Measurements from ENCODE around the gene KCNMA1. TPM values are rescaled to one million over a fixed set of nuclear protein-coding genes. Genes with fewer than 3 reads are reported as not detected.

KCNMA1 gene
- total RNA-seq, 2 donors from 2014 or later = 29.1 to 37.9 TPM

DNA sequence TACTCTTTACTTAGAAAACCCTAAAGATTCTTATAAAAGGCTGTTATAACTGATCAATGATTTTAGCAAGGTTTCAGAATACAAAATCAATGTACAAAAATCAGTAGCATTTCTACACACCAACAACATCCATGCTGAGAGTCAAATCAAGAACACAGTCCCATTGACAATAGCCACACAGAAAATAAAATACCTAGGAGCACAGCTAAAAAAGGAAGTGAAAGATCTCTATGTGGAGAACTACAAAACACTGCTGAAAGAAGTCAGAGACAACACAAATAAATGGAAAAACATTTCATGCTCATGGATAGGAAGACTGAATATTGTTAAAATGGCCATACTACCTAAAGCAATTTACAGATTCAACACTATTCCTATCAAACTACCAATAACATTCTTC, 427.0 kb downstream of the KCNMA1 start:
- Histone ChIP-seq H3K36me3 (no peaks in the 10 kb centered on the region), H3K27me3 (replicated peaks; ENCODE audit: insufficient read depth) (no peaks in the 10 kb centered on the region), H3K9me3 (no peaks in the 10 kb centered on the region), H3K27ac (no peak overlapping the region), H3K4me3 (no peak overlapping the region), H3K4me1 (replicated peaks) (no peaks in the 10 kb centered on the region)
- DNase-seq (ENCODE audit: low spot score) = no peak
- intact Hi-C loops (cut with DNase I) = no loop called here
- no peak for TF ChIP-seq POLR2AphosphoS5 (IDR thresholded peaks at IDR 0.05)
- TF ChIP-seq POLR2A (IDR thresholded peaks at IDR 0.05) = no peak
- TF ChIP-seq, protein P1, sequence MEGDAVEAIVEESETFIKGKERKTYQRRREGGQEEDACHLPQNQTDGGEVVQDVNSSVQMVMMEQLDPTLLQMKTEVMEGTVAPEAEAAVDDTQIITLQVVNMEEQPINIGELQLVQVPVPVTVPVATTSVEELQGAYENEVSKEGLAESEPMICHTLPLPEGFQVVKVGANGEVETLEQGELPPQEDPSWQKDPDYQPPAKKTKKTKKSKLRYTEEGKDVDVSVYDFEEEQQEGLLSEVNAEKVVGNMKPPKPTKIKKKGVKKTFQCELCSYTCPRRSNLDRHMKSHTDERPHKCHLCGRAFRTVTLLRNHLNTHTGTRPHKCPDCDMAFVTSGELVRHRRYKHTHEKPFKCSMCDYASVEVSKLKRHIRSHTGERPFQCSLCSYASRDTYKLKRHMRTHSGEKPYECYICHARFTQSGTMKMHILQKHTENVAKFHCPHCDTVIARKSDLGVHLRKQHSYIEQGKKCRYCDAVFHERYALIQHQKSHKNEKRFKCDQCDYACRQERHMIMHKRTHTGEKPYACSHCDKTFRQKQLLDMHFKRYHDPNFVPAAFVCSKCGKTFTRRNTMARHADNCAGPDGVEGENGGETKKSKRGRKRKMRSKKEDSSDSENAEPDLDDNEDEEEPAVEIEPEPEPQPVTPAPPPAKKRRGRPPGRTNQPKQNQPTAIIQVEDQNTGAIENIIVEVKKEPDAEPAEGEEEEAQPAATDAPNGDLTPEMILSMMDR (IDR thresholded peaks at IDR 0.05) = no peak

DNA sequence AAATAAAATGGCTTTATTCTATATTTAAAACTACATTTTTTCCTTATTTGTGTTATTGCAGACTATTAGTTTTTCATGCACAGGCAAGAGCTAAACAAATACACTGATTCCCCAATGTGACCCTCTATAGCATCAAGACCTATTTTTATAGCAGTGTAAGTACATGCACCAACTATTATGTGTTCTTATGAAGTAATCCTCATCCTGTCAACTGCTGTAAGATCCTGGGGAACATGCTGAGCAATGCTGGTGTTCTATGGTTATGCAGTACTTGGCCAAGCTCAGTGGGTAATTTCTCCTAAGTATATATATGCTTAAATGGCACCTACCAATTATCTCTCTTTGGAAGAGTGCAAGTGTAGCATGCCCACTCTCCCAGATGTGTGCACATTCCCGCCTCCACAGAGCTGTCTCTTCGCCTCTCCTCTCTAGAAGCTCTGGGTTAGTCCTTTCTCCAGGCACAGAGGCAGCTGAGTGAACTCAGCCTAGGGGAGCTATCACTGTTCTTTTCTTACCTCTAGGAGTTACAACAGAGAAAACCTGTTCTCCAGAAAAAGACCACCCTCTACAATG, 428.8 kb downstream of the KCNMA1 start:
- TF ChIP-seq, protein P1 (IDR thresholded peaks at IDR 0.05) = no peak
- TF ChIP-seq POLR2A (IDR thresholded peaks at IDR 0.05) (no peak), POLR2AphosphoS5 (IDR thresholded peaks at IDR 0.05) (no peak)
- Histone ChIP-seq H3K4me1 (replicated peaks) (no peaks in the 10 kb centered on the region), H3K27me3 (replicated peaks; ENCODE audit: insufficient read depth) (no peaks in the 10 kb centered on the region), H3K27ac (no peak overlapping the region), H3K36me3 (no peaks in the 10 kb centered on the region), H3K4me3 (no peak overlapping the region), H3K9me3 (no peaks in the 10 kb centered on the region)
- no peak for DNase-seq (ENCODE audit: low spot score)
- intact Hi-C loops (cut with DNase I) = loop anchor here (5.0 kb wide), 1 partner anchor 34 kb away; no protein-coding TSS in a partner anchor
- WGBS = 100% methylated on average over 2 of the region's 2 CpGs

DNA sequence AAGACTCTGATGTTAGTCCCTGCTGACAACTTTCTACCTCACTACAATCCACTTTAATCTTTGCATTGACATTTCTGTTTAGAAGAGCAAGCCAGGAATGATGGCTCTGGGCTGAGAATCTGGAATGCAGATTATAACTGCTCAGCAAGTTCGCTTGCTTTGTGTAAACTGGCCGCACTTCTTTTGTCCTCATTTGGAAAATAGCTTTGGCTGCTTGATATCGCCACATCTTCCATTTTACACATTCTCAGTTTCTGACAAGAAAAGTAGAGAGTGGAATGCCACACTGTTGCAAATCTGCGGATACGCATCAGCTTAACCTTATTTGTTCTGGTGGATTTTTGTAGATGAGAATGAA, 429.8 kb downstream of the KCNMA1 start:
- Histone ChIP-seq H3K27me3 (replicated peaks; ENCODE audit: insufficient read depth) (no peaks in the 10 kb centered on the region), H3K4me3 (no peak overlapping the region), H3K9me3 (no peaks in the 10 kb centered on the region), H3K4me1 (replicated peaks) (no peaks in the 10 kb centered on the region), H3K36me3 (no peaks in the 10 kb centered on the region), H3K27ac (no peak overlapping the region)
- DNase-seq (ENCODE audit: low spot score) = no peak
- TF ChIP-seq, protein P1 (IDR thresholded peaks at IDR 0.05) = no peak
- TF ChIP-seq POLR2AphosphoS5 (IDR thresholded peaks at IDR 0.05) (no peak), POLR2A (IDR thresholded peaks at IDR 0.05) (no peak)
- intact Hi-C loops (cut with DNase I) = loop anchor here (5.0 kb wide), 1 partner anchor 34 kb away; no protein-coding TSS in a partner anchor
- WGBS = 49% methylated on average over 5 of the region's 5 CpGs

DNA sequence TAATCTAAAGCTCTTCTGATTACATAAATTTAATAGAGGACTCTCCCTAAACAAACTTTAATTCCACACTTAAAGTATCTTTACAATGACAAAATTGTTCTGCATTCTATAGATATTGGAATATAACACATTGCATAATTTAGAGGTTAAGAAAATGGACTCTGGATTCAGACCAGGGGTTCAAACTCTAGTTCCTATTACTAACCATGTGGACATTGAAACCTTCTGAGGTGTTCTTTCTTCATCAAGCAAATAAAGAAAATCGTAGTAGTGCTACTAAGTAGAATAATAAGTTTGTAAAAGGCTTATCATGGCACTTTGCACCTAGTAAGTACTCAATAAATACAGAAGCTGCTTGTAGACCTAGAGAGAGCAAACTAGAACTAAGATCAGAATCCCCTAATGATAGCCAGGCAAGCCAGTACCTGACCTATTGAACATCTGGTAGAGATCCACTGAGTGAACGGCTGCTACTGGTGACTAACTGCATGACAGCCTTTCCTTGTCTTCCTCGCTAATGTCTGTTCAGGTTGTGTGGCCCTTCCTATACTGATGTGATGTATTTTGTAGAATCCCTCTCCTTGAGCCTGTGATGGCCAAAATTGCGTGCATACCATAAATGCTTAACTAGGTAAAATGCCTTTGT, 430.3 kb downstream of the KCNMA1 start:
- no peaks in the 10 kb centered on the region for H3K36me3 ChIP-seq
- intact Hi-C loops (cut with DNase I) = loop anchor here (5.0 kb wide), 1 partner anchor 35 kb away; no protein-coding TSS in a partner anchor
- no peak overlapping the region for H3K4me3 ChIP-seq
- TF ChIP-seq, protein P1 (IDR thresholded peaks at IDR 0.05) = no peak
- TF ChIP-seq POLR2AphosphoS5 (IDR thresholded peaks at IDR 0.05) (no peak), POLR2A (IDR thresholded peaks at IDR 0.05) (no peak)
- 68% methylated on average over 4 of the region's 4 CpGs for WGBS
- no peaks in the 10 kb centered on the region for H3K4me1 ChIP-seq (replicated peaks)
- H3K27ac ChIP-seq = no peak overlapping the region
- DNase-seq (ENCODE audit: low spot score) = no peak
- no peaks in the 10 kb centered on the region for H3K9me3 ChIP-seq
- H3K27me3 ChIP-seq (replicated peaks; ENCODE audit: insufficient read depth) = no peaks in the 10 kb centered on the region

DNA sequence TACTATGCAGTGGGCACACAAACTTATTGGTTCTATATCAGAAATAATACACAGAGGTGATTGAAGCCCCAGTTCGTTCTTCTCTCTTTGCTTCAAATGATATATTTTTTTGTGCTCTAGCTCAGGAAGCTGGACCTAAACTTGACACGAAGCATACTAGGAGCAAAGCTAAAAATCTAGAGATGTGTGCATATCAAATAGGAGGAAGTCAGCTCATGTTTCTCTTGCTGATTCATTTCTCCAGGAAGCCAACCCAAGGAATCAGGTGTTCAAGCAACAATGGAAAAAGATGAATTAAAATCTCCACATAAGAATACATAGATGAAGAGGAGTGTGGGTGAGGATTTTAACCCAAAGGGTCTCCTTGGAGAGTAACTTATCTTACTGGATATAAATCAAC, 432.5 kb downstream of the KCNMA1 start:
- no peak for DNase-seq (ENCODE audit: low spot score)
- H3K4me3 ChIP-seq = no peak overlapping the region
- H3K27ac ChIP-seq = no peak overlapping the region
- peaks cover 8% of the 10 kb centered on the region for H3K4me1 ChIP-seq (replicated peaks)
- no peaks in the 10 kb centered on the region for H3K9me3 ChIP-seq
- H3K27me3 ChIP-seq (replicated peaks; ENCODE audit: insufficient read depth) = no peaks in the 10 kb centered on the region
- intact Hi-C loops (cut with DNase I) = loop anchor here (5.0 kb wide), 1 partner anchor 37 kb away; no protein-coding TSS in a partner anchor
- TF ChIP-seq POLR2A (IDR thresholded peaks at IDR 0.05) (no peak), POLR2AphosphoS5 (IDR thresholded peaks at IDR 0.05) (no peak)
- TF ChIP-seq, protein P1 (IDR thresholded peaks at IDR 0.05) = no peak
- 82% methylated on average over 2 of the region's 2 CpGs for WGBS
- H3K36me3 ChIP-seq = no peaks in the 10 kb centered on the region
